LNCAP (cell line): Measurements from ENCODE around the gene HS3ST2.

Source experiments
- TF ChIP-seq, protein P1 (sequence below): fragments of 450-650 bp; IDR thresholded peaks from 2 replicates; pipeline ENCODE4 v1.5.1; 2017; ENCODE audit warnings: mild to moderate bottlenecking

The HS3ST2 gene

DNA sequence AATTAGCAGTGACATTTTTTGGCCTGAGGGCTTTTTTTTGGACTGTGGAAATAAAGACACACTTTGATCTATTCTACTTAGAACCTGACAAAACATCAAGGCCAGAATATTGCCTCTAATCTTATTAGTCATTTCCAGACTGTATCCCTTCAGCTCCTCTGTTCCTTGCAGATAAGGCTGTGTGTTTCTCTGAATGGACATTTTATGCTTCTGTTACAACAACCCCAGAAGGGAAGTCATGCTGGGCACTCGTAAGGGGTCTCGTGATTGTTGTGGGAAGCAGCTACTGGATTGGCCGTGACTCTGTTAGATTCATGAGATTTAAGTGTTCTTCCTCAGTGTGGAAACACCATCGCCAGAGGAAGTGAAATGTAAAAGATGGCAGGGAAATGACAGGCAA is 31.6 kb upstream of the HS3ST2 start:
- TF ChIP-seq, protein P1, sequence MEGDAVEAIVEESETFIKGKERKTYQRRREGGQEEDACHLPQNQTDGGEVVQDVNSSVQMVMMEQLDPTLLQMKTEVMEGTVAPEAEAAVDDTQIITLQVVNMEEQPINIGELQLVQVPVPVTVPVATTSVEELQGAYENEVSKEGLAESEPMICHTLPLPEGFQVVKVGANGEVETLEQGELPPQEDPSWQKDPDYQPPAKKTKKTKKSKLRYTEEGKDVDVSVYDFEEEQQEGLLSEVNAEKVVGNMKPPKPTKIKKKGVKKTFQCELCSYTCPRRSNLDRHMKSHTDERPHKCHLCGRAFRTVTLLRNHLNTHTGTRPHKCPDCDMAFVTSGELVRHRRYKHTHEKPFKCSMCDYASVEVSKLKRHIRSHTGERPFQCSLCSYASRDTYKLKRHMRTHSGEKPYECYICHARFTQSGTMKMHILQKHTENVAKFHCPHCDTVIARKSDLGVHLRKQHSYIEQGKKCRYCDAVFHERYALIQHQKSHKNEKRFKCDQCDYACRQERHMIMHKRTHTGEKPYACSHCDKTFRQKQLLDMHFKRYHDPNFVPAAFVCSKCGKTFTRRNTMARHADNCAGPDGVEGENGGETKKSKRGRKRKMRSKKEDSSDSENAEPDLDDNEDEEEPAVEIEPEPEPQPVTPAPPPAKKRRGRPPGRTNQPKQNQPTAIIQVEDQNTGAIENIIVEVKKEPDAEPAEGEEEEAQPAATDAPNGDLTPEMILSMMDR: no peak

DNA sequence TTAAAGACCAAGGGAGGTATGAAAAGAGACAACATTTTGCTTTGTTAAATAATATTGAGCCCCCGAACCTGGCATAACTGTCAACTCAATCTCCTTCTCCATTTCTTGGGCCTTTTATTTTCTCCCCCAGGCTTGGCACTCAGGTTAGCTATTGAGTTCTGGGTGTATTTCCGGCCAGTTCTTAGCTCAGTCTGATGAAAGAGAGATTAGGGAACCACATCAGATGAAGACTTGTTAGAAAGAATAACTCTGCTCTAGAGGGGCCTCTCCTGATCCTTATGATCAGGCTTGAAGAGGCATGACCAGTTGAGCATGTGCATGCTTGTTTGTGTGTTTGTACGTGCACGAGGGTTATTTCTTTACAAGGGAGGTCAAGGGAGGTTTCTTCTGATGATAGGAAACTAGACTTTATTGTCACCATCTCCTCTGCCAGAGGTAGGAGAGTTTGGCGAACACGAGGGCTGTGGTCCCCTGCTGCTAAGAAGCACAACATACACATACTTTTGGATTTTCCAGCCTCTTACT is 29.2 kb upstream of the HS3ST2 start:
- TF ChIP-seq, protein P1: no peak

DNA sequence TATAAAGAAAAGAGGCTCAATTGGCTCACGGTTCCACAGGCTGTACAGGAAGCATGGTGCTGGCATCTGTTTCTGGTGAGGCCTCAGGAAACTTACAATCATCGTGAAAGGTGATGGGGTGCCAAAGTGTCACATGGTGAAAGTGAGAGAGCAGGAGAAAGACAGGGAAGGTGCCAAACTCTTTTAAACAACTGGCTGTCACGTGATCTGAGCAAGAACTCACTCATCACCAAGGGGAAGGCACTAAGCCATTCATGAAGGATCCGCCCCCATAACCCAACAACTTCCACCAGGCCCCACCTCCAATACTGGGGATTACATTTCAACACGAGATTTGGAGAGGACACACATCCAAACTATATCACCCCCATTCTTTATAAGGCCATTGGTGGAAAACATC is 28.4 kb upstream of the HS3ST2 start:
- TF ChIP-seq, protein P1: no peak

DNA sequence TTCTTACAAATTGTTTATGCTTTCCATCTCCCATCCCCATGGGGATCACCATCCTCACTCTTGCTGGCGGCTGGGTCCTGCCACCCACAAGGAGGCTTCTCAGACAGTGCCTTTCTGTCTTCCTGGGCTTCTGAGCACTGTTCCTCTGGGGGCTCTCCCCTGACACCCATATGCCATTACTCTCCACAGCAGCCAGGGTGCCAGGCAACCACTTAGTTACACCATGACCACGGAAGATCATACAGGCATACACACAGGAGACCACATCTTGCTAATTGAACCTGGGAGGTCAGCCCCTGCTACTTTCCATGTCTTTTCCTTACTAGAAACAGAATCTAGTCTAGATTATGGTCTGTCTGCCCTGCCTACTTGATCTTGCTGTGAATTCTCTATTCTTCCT is 27.7 kb upstream of the HS3ST2 start:
- TF ChIP-seq, protein P1: no peak

DNA sequence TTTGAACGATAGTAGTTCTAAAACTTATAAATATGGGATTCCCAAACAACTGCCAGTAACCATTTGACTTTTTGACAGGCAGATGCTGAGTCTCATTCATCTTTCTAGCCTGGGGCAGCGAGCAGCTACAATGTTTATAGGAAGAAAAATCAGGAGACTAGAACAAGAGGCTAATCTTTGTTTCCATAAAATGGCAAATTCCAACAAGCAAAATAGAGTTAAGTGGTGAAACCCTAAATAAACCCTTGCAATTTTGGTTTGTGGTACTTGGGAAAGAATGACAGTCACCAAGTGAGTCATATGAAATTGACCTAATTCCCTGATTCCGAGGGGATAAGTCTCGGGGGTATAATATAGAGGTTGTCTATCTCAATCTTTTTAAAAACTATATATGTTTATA is 27.3 kb upstream of the HS3ST2 start:
- TF ChIP-seq, protein P1: no peak

DNA sequence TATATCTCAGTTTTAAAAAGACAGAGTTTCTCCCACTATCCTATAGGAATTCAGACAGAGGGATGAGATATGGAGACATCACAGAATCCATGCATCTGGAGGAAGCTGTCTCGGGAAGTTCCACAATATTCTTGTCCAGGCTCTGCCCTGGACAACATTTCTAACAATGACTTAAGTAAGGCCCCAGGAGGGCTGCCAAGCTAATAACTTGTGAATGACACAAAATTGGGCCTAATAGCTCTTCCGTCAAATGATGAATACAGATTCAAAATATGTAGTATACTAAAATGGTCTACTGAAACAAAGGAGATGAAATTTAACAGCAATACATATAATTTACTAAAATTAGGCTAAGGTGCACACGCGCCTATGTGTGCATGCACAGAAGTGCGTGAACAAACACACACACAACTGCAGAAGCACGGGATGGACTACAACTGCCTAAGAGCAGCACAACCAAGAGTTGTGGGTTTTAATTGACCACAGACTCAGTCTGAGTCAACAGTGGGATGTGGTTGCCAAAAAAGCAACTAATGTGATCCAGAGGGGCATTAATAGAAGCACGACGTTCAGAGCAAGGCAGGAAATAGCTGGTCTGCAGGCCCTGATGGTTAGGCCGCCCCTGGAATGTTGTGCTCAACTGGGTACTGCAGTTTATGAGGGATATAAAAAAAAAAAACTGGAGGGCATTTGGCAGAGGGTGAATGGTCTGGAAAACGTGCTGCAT is 26.3 kb upstream of the HS3ST2 start:
- TF ChIP-seq, protein P1: no peak

DNA sequence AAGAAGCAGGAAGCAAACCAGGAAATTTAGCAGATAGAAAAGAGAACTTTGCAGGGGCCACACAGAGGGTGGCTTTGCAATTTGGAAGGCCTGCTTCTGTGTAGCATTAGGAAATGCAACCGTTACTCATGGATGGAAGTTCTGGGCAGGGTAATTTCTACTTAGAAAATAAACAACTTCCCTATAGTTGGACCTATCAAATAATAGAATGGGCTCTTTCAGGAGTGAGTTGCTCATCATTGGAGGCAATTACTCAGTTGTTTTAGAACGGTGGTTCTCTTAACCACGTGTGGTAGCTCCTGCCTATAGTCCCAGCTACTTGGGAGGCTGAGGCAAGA is 25.8 kb upstream of the HS3ST2 start:
- TF ChIP-seq, protein P1: no peak
